GM21825 (cell line): ENCODE results near the gene MYH14.
"Not testable (repeated sequence)": the region's sequence is repeated elsewhere in the genome, so short reads cannot be mapped to it uniquely, and the experiment has no call there.

Experiments used
- ATAC-seq: cut with Tn5 transposase; IDR thresholded peaks from one replicate; pipeline ENCODE4 v1.9.1; 2021; ENCODE audit warnings: mild to moderate bottlenecking, moderate library complexity; ENCODE audit not compliant: unreplicated experiment

The MYH14 gene

GRCh38 chr19:50330365-50331078 lies 127.1 kb downstream of the MYH14 start:
- peak; percentile 36 for ATAC-seq

DNA sequence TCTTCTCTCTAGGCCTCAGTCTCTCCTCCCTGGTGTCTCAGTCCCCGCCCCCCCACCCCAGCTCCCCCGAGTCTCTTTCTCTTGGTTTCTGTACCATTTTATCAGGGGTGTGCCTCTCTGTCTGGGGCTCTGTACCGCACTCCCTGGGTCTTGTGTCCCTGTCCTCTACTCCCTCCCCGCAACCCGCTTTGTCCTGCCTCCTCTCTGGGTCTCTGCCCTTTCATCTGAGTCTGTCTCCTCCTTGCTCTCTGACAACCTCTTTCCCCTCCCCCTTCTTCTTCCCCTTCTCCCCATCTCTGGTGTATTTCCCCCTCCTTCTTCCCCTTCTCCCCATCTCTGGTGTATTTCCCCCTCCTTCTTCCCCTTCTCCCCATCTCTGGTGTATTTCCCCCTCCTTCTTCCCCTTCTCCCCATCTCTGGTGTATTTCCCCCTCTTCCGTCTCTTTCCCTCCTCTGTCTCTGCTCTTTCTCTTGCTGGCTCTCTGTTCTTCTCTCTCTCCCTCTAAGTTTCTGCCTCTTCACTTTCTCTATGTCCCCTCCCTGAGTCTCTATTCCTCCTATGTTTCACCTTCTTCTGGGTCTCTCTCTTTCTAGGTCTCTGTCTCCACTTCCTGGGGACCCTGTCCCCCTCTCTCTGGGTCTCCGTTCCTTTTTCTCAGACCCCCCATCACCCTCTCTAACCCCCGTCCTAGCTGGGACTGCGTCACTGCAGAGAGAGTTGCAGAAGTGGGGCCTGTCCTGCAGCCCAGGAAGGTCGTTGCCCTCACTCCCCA lies 128.0 kb downstream of the MYH14 start:
- ATAC-seq: no peak

- ATAC-seq: no peak
Observed at GRCh38 chr19:50331994-50332243, 128.5 kb downstream of the MYH14 start.

- no peak for ATAC-seq
Observed at GRCh38 chr19:50332244-50333038, 129.0 kb downstream of the MYH14 start.

DNA sequence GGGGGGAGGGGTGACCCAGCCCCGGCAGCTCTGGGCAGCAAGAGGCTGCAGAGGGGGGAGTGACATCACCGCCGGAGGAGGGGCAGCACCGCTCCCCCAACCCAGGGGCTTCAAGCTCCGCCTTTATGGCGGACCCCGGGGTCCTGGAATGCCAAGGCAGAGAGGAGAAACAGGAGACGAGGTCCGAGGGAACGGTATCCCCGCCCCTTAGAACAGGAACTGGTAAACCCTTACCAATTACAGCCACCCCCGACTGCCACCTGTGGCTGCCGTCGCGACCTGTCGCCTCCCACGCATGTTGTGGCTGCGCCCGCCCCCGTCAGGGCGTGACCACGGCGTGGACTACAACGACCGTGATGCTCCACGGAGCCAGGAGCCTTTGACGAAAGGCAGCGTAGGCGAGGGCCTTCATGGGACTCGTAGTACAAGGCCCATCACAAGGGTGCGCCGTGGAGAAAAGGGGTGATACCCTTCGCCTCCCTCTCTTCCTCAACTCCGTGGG lies 129.9 kb downstream of the MYH14 start:
- ATAC-seq: peak; percentile 40

- ATAC-seq: peak; percentile 17
Observed at GRCh38 chr19:50333737-50334617, 130.6 kb downstream of the MYH14 start.

DNA sequence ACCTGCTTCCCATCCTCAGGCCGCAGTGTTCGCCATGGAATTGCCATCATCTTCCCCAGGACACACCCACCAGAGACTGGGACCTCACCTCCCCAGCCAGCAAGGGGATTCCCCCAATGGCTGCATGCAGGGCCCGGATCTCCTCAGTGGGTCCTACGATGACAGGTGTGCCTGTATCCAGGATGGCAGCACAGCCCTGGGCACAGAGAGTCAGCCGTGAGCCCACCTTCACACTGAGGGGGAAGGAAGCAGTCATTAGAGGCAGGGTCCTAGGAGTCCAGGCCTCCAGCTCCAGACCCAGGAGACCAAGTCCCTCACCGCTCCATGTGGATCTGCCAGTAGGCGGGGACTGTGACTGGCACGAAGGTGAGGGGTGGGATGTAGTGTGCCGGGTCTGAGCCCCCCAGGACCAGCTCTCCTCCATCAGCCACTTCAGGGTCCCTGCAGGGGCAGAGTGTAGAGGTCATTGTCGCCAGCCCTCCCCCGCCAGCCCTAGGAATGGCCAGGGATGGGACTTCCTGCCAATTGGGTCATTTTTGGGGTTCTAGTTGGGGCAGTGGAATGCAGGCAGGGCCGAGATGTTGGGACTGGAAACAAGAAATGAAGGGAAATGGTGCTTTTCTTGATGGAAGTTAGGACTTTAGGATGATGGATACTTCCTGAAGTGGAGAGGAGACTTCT lies 131.5 kb downstream of the MYH14 start:
- ATAC-seq: no peak

GRCh38 chr19:50337031-50337430 lies 133.6 kb downstream of the MYH14 start:
- ATAC-seq: not testable (repeated sequence)

DNA sequence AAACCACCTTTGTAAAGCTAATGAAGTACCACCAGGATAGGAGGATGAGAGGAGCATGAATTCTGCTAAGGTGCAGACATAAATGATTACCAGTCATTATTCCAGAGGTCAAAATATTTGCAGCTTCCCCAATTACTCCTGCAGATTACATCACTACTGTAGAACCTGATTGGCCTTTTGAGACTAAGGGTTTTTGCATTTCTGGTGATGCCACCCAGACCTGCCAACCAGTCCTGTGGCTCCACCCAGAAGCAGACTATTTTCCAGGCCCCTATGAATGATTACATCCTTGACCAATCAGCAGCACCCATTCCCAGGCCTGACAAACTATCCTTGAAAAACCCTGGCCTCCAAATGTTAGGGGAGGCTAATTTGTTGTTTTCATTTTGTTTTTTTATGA lies 136.9 kb downstream of the MYH14 start:
- ATAC-seq: no peak

DNA sequence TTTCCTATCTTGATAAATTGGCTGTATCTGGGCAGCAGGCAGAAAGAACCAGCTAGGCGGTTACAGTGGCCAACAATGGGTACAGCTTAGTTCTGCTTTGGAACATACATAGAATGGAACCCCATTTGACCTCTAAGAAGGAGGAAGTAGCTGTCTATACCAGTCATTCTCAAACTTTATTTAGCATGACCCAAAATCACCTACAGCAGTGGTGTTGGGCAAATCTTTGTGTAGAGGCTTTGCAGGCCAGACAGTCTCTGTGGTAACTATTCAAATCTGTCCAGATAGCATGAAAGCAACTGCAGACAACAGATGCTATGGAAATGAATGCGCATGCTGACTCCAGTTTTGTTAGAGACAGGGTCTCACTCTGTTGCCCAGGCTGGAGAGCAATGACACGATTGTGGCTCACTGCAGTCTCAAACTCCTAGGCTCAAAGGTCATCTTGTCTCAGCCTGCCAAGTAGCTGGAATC lies 137.7 kb downstream of the MYH14 start:
- ATAC-seq: no peak

GRCh38 chr19:50344661-50345318 lies 141.4 kb downstream of the MYH14 start:
- peak; percentile 57 for ATAC-seq

GRCh38 chr19:50347089-50347581 lies 143.7 kb downstream of the MYH14 start:
- not testable (repeated sequence) for ATAC-seq

GRCh38 chr19:50349277-50350057 lies 146.0 kb downstream of the MYH14 start:
- ATAC-seq: no peak

DNA sequence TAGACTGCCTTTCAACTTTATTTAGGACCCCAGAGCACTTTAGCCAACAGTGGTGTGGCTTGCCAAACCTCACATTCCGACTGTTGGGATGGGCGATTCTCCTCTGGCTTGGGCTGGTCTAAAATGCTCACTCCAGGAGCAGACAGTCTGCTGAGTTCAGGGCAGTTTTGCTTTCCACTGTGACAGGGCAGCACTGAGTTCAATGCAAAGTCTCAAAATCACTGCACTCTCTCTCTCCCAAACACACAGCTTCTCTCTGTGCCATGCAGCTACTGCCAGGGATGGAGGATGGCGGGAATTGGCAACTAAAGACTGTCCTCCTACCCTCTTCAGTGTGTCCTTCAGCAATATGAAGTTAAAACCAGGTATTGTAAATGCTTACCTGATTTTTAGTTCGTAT lies 148.8 kb downstream of the MYH14 start:
- ATAC-seq: no peak

DNA sequence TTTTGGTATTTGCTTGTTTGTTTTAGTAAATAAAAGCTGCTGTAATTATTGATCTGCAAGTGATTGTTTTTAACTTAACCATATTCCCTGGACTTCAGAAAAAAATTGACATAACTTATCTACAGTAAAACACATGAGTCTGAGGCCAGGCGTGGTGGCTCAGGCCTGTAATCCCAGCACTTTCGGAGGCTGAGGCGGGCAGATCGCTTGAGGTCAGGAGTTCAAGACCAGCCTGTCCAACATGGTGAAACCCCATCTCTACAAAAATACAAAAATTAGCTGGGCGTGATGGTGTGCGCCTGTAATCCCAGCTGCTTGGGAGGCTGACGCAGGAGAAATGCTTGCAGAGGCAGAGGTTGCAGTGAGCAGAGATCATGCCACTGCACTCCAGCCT lies 150.1 kb downstream of the MYH14 start:
- not testable (repeated sequence) for ATAC-seq

GRCh38 chr19:50356691-50357177 lies 153.3 kb downstream of the MYH14 start:
- no peak for ATAC-seq

GRCh38 chr19:50357178-50358100 lies 154.0 kb downstream of the MYH14 start:
- ATAC-seq: peak; percentile 64
